ENCODE data around the gene COX5A.
A peak's percentile ranks its signal among the peaks of the same experiment; 100 is the strongest.
"Not testable (repeated sequence)": the region's sequence is repeated elsewhere in the genome, so short reads cannot be mapped to it uniquely, and the experiment has no call there.

COX5A gene

GRCh38 chr15:74887537-74888193 lies 50.2 kb downstream of the COX5A start:
- DNase-seq; in situ Hi-C loops (cut with MboI; ENCODE audit: low pct_unique_long_range_greater_than_20kb, low sequenced_read_pairs): not testable (repeated sequence)

GRCh38 chr15:74885461-74885860 lies 52.4 kb downstream of the COX5A start:
- no peak for DNase-seq
- in situ Hi-C loops (cut with MboI; ENCODE audit: low pct_unique_long_range_greater_than_20kb, low sequenced_read_pairs), result no loop called here

DNA sequence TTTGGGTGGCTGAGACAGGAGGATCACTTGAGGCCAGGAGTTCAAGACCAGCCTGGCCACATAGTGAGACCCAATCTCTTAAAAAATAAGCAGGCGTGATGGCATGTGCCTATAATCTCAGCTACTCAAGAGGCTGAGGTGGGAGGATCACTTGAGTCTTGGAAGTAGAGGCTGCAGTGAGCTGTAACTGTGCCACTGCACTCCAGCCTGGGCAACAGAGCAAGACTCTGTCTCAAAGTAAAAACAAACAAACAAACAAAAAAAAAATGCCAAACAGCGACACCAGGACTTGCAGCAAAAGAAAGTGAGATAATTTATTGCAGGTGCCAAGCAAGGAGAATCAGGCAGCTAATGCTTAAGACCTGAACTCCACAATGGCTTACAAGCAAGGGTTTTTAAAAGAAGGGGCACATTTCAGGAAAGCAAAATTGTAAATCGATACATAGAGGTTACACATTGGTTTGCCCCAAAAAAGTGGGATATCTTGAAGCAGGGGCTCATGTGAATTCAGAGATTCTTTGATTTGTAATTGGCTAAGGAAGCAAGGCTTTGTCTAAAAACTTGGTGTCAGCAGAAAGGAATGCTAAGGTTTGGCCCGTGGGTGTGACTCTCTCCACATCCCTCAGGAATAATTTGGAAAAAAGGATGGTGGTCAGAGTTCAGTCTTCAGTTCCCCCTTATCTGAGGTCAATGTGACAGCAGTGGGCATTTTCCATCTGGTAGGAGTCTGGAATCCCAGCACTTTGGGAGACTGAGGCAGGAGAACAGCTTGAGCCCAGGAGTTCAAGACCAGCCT lies 53.2 kb downstream of the COX5A start:
- in situ Hi-C loops (cut with MboI; ENCODE audit: low pct_unique_long_range_greater_than_20kb, low sequenced_read_pairs), result no loop called here
- DNase-seq, result no peak

- in situ Hi-C loops (cut with MboI; ENCODE audit: low pct_unique_long_range_greater_than_20kb, low sequenced_read_pairs), result no loop called here
- no peak for DNase-seq
These were observed 55.3 kb downstream of the COX5A start for GRCh38 chr15:74882528-74882927.

DNA sequence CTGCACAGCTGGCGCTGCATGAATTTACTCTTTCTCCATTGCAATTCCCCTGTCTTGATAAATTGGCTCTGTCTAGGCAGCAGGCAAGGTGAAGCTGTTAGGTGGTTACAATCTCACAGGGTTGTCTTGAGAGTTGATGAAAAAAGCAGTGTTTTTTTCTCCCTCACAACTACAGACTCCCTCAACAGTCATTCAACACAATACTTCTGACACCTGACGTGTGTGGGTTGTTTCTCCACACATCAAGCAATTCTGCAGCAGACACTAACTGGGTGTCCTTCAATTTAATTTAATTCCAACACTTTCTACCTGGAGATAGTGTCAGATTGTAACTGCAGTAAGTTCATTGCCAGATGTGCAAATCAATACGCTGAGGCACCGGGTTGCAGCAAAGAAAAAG lies 59.6 kb downstream of the COX5A start:
- DNase-seq, result no peak
- in situ Hi-C loops (cut with MboI; ENCODE audit: low pct_unique_long_range_greater_than_20kb, low sequenced_read_pairs), result no loop called here

GRCh38 chr15:74873756-74874424 lies 64.0 kb downstream of the COX5A start:
- in situ Hi-C loops (cut with MboI; ENCODE audit: low pct_unique_long_range_greater_than_20kb, low sequenced_read_pairs), result no loop called here
- DNase-seq, result no peak

GRCh38 chr15:74873036-74873755 lies 64.7 kb downstream of the COX5A start, which contains the start of gene SCAMP2:
SCAMP2 (minus strand) TSS chr15:74873365; CDS start chr15:74873255, 110 bp downstream.
- peak; percentile 99 for DNase-seq
- in situ Hi-C loops (cut with MboI; ENCODE audit: low pct_unique_long_range_greater_than_20kb, low sequenced_read_pairs), result no loop called here

DNA sequence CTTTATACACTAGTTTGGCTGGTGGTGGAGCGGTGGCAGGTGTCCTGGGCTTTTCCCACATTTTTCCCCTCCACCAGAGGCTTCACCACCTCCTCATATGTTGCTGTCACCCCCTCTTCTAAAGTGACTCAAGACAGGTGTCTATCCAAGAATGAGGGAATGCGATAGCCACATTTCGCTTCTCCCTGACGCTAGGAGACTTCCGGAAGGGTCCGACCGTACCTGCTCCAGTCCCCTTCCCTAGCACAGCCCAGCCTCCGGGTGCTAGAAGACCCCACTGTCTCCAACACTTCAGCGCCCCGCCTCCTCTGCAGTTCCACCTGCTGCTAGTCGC lies 65.2 kb downstream of the COX5A start:
- no peak for DNase-seq
- in situ Hi-C loops (cut with MboI; ENCODE audit: low pct_unique_long_range_greater_than_20kb, low sequenced_read_pairs), result no loop called here

DNA sequence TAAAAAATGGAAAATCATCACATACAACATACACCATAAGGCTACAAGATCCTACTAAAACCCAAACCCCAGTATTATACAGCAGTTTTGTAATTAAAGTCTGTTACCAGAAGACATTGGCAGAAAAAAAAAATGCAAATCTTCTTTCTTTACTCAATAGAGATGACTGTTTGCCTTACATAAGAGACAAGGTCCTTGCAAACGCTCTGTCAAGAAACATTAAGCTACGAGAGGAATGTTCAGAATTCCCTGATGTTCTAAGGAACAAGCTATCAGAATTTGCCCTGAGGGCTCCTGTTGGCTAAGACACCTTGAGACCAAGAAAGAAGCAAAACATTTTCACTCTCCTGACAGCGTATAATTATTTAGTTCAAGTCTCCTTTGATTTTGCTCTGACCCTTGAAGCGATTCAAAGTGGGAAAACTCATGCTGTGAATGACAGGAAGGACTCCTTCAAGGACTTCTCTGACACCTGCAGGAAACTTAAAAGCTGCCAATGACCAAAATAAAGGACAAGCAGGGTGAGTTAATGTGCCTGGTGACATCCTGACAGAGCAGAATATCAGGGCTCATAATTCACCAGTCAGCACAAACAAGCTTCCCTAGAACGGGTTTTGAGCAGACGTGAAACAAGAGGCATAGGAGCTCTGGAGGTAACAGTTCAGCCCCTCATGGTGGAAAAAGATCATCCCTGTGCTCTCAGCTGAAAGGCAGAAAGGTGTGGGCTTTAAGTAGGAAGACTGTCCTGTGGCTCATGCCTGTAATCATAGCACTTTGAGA lies 67.2 kb downstream of the COX5A start:
- DNase-seq, result no peak
- in situ Hi-C loops (cut with MboI; ENCODE audit: low pct_unique_long_range_greater_than_20kb, low sequenced_read_pairs), result no loop called here

Data from KBM-7 (cell line).